ENCODE results near the gene POU2AF1.

The POU2AF1 gene

GRCh38 chr11:111392552-111392951 lies 13.5 kb upstream of the POU2AF1 start:
- CTCF ChIA-PET, result no interaction called here
- no peak for TF ChIP-seq CTCF (conservative IDR thresholded peaks at IDR 0.05; ENCODE audit: low read depth)
- POLR2A ChIA-PET (ENCODE audit: low non-redundant PET), result no interaction called here
- no peak overlapping the region for H3K27ac ChIP-seq
- no peak for DNase-seq (ENCODE audit: low spot score)

GRCh38 chr11:111391328-111392124 lies 12.5 kb upstream of the POU2AF1 start:
- DNase-seq (ENCODE audit: low spot score), result no peak
- CTCF ChIA-PET, result no interaction called here
- 0 out of 2 replicates have a peak overlapping the region, but pooled peaks have one; percentile 31 for H3K27ac ChIP-seq
- POLR2A ChIA-PET (ENCODE audit: low non-redundant PET), result no interaction called here
- no peak for TF ChIP-seq CTCF (conservative IDR thresholded peaks at IDR 0.05; ENCODE audit: low read depth)

- ChIA-PET CTCF (interaction anchor here (0.7 kb wide), 1 partner anchor 1055 kb away, joined by 7 read pairs; no protein-coding TSS in a partner anchor), POLR2A (ENCODE audit: low non-redundant PET) (no interaction called here)
- peak overlapping the region; percentile 62 for H3K27ac ChIP-seq
- TF ChIP-seq CTCF (conservative IDR thresholded peaks at IDR 0.05; ENCODE audit: low read depth), result no peak
- peak; percentile 8 for DNase-seq (ENCODE audit: low spot score)
These were observed 9.8 kb upstream of the POU2AF1 start for GRCh38 chr11:111388842-111389241.

- ChIA-PET POLR2A (ENCODE audit: low non-redundant PET) (no interaction called here), CTCF (interaction anchor here (0.7 to 0.8 kb wide), 2 partner anchors 41 to 1055 kb away, joined by 3 to 7 read pairs; no protein-coding TSS in a partner anchor)
- H3K27ac ChIP-seq, result peak overlapping the region; percentile 62
- peak; percentile 25 for DNase-seq (ENCODE audit: low spot score)
- TF ChIP-seq CTCF (conservative IDR thresholded peaks at IDR 0.05; ENCODE audit: low read depth), result no peak
These were observed 9.3 kb upstream of the POU2AF1 start for GRCh38 chr11:111388420-111388819.

- H3K27ac ChIP-seq, result no peak overlapping the region
- CTCF ChIA-PET, result interaction anchor here (0.6 to 0.7 kb wide), 2 partner anchors 30 to 821 kb away, joined by 3 read pairs; no protein-coding TSS in a partner anchor
- no peak for DNase-seq (ENCODE audit: low spot score)
- POLR2A ChIA-PET (ENCODE audit: low non-redundant PET), result no interaction called here
- TF ChIP-seq CTCF (conservative IDR thresholded peaks at IDR 0.05; ENCODE audit: low read depth), result no peak
These were observed 8.3 kb upstream of the POU2AF1 start for GRCh38 chr11:111387363-111387762.

- POLR2A ChIA-PET (ENCODE audit: low non-redundant PET), result no interaction called here
- CTCF ChIA-PET, result interaction anchor here (0.7 kb wide), 1 partner anchor 820 kb away, joined by 3 read pairs; no protein-coding TSS in a partner anchor
These were observed 7.6 kb upstream of the POU2AF1 start for GRCh38 chr11:111386611-111387150.

More at GRCh38 chr11:111386611-111387150, 7.6 kb upstream of the POU2AF1 start:
- no peak for DNase-seq (ENCODE audit: low spot score)
- H3K27ac ChIP-seq, result no peak overlapping the region
- no peak for TF ChIP-seq CTCF (conservative IDR thresholded peaks at IDR 0.05; ENCODE audit: low read depth)

Measured in RWPE1 (cell line).